Measurements from ENCODE around the gene CAST.

Gene CAST

DNA sequence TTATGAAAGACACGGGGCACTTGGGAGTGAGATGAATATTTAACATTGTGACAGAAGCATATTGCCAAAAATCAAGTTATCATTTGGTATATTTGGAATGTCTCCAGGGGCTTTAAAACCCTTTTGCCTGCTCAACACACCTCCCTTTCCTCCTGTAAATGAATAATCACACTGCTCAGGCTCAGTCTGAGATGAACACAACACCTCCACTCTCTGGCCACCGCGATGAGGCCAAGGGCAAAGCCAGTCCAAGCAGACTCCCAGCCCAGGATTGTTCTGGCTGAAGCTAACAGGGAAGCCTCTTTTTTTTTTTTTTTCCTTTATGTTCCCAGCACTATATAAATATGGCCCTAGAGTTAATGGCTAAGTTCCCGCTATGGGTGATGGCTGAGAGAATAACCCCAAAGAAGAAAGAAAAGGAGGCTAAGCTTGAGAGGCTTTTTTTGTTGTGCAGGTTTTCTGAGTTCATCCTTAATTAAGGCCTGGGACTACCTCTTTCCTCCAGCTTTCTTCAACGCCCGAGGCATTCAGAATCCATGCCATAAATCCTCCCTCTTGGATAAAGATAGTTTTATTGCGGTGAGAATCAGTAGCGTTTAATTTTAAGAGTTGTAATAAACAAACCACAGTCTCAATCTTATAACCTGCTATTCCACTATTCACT lies 156.1 kb downstream of the CAST start:
- DNase-seq, result no peak

DNA sequence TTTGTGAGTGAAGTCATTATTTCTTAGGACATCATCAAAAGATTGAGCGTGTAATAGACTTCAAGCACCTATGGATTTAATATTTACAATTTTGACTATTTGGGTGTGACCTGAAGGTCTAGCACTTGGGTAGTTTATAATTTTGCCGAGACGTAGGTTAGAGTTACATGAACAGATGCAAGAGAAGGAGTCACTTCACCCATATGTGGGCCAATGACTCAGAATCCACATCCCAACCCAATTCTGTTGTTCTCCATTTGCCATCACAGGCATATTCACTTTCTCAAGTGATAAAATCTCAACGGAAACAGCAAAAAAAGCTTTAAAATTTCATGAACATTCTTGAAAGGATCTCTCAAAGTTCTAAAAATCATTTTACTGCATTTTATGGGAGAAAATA lies 157.6 kb downstream of the CAST start:
- DNase-seq, result no peak

DNA sequence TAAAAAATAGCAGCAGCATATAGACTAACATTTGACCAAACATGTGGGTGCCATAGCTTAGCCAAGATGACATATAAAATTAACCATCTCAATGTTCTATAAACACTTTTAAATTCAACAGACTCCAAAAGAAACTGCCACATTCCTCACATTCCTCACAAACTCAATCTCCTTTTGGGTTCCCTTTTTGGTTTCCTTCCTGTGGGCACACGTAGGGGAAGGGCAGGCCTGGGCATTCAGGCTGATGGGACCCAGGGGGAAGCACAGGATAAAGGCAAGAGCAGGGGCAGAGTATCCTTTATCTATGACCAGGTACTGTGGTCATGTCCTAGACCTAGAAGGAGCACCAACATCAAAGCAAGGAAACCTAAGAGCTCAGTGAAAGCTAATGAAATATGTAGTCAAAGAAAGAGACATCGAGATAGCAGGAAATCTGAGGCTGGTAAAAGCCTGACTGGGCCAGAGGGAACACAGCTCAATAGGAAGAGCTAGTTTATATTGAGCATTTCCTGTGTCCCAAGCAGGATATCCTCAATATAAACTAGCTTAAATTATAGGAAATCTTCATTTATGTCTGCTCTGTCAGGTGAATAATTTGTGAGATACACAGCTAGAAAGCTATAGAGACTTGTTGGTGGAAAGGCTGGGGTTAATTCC lies 159.2 kb downstream of the CAST start:
- no peak for DNase-seq

DNA sequence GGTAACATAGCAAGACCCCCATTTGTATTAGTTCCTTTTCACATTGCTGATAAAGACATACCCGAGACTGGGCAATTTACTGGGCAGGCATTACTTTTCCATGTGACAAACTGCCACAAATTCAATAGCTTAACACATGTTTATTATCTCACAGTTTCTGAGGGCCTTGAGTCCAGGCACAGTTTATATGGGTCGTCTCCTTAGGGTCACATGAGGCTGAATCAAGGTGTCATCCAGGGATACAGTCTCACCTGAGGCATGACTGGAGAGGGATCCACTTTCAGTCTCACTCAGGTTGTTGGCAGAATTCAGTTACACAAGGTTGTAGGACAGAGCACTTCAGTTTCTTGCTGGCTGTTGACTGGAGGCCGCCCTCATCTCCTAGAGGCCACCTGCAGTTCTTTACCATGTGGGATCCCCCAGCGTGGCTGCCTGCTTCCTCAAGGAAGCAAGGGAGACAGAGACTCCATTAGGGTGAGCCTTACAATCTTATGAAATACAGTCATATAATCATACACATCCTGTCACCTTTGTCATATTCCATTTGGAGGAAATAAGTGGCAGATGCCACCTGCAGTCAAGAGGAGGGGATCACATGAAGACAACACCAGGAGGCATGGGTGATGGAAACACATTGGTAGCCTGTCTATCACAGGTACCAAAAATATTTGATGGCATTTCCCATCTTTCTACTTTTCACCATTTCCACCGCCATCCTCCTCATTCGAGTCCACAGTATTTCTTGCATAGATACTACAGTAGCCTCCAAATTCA lies 160.7 kb downstream of the CAST start:
- no peak for DNase-seq

DNA sequence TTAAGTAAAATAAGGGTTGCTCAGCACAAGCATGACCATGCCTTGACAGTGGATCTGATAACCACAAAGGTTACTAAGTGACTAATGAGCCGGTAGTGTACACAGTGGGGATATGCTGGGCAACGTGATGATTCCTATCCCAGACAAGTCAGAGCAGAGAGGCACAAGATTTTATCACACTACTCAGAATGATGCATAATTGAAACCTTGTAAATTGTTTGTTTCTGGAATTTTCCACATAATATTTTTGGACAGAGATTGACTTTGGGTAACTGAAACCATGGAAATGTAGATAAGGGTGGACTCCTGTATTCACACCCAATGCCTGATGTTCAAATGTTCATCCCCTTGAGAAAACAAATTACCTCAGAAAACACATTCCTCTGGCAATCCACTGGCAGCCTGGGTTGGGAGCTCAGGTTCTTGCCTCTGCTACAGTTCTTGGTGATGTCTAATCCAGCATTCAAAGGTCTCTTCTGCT lies 161.8 kb downstream of the CAST start:
- DNase-seq, result no peak

Measured in right kidney (tissue), 1 donor.